HepG2 (cell line): Measurements from ENCODE around the gene CFAP61. TPM values are rescaled to one million over a fixed set of nuclear protein-coding genes. Genes with fewer than 3 reads are reported as not detected.

Experiments used
- DDIT3 ChIP-seq: sonication (generic); formaldehyde crosslinking; IDR thresholded peaks from 2 replicates; pipeline ENCODE4 v1.4.0; 2020; ENCODE audit warnings: mild to moderate bottlenecking, missing genetic modification reagents
- FOXP1 ChIP-seq, 2 experiments: fragments of 450-650 bp in 1 of 2; IDR thresholded peaks; 2 replicates each; pipeline ENCODE4 v1.6.1; 2017 to 2018; ENCODE audit warnings: antibody characterized with exemption in 1 of 2
- HHEX ChIP-seq: IDR thresholded peaks from 2 replicates; pipeline ENCODE4 v1.6.1; 2016; ENCODE audit warnings: control low read depth
- KLF15 ChIP-seq: sonication (generic); formaldehyde crosslinking; IDR thresholded peaks from 2 replicates; pipeline ENCODE4 v1.8.1; 2023; ENCODE audit warnings: borderline replicate concordance, mild to moderate bottlenecking, inconsistent platforms, missing genetic modification reagents, mixed read lengths
- MTA1 ChIP-seq: sonication (generic); formaldehyde crosslinking; IDR thresholded peaks from 2 replicates; pipeline ENCODE4 v1.4.0; 2020; ENCODE audit warnings: missing genetic modification reagents, mild to moderate bottlenecking, borderline replicate concordance
- RNF219 ChIP-seq: sonication (generic); formaldehyde crosslinking; IDR thresholded peaks from 2 replicates; pipeline ENCODE4 v1.5.0; 2020; ENCODE audit warnings: mild to moderate bottlenecking, missing genetic modification reagents
- THRA ChIP-seq: sonication (generic); formaldehyde crosslinking; IDR thresholded peaks from 2 replicates; pipeline ENCODE4 v1.4.0; 2020; ENCODE audit warnings: missing genetic modification reagents, borderline replicate concordance
- ZBTB14 ChIP-seq: sonication (generic); formaldehyde crosslinking; IDR thresholded peaks from 2 replicates; pipeline ENCODE4 v1.4.0; 2020; ENCODE audit warnings: missing genetic modification reagents
- ZBTB39 ChIP-seq: sonication (generic); formaldehyde crosslinking; IDR thresholded peaks from 2 replicates; pipeline ENCODE4 v1.5.0; 2020; ENCODE audit warnings: missing genetic modification reagents
- ZBTB8A ChIP-seq: sonication (generic); formaldehyde crosslinking; IDR thresholded peaks from 2 replicates; pipeline ENCODE4 v1.4.0; 2020; ENCODE audit warnings: mild to moderate bottlenecking, low read depth, missing genetic modification reagents, borderline replicate concordance
- ZNF317 ChIP-seq: sonication (generic); formaldehyde crosslinking; IDR thresholded peaks from 2 replicates; pipeline ENCODE4 v1.5.0; 2020; ENCODE audit warnings: mild to moderate bottlenecking, missing genetic modification reagents
- ZNF329 ChIP-seq: sonication (generic); formaldehyde crosslinking; IDR thresholded peaks from 2 replicates; pipeline ENCODE4 v1.9.0; 2021; ENCODE audit warnings: low read depth, mild to moderate bottlenecking, missing genetic modification reagents
- ZNF687 ChIP-seq: sonication (generic); formaldehyde crosslinking; IDR thresholded peaks from 2 replicates; pipeline ENCODE4 v1.5.1; 2020; ENCODE audit warnings: mild to moderate bottlenecking, missing genetic modification reagents, moderate library complexity
- ZNF816 ChIP-seq: sonication (generic); formaldehyde crosslinking; IDR thresholded peaks from 2 replicates; pipeline ENCODE4 v1.8.0; 2022; ENCODE audit warnings: missing genetic modification reagents, mild to moderate bottlenecking, borderline replicate concordance
- ZZZ3 ChIP-seq: sonication (generic); formaldehyde crosslinking; IDR thresholded peaks from 2 replicates; pipeline ENCODE4 v1.4.0; 2020; ENCODE audit warnings: missing genetic modification reagents, mild to moderate bottlenecking, borderline replicate concordance
- polyA plus RNA-seq, 8 experiments: library from polyadenylated mRNA; depleted of rRNA in 3 of 8; stranded (reverse) in 7 of 8; unstranded in 1 of 8; fragments of >200 nt; fragmentation: Illumina TruSeq in 4 of 8; extraction: Trizol in 4 of 8; gene quantifications; 2 replicates each; pipeline versions ENCODE4 v1.2.1 to v1.2.3, GENCODE V29; 2011 to 2016; ENCODE audit warnings: low read depth in 4 of 8, missing spikeins in 1 of 8, mixed read lengths in 1 of 8; ENCODE audit not compliant: insufficient read depth in 1 of 8
- total RNA-seq, 5 experiments: library from RNA; depleted of rRNA; stranded (reverse); fragments of >200 nt; fragmentation: Illumina TruSeq; extraction: Trizol; gene quantifications; 2 replicates each; pipeline ENCODE4 v1.2.3, GENCODE V29; 2016; ENCODE audit warnings: low read depth in 1 of 5

The CFAP61 gene
- total and polyA plus RNA-seq, 2 of the 13 experiments (the other 11 are each of a cell fraction or from before 2014, with no cell fraction given) = 0.27 TPM; not detected in 1

- TF ChIP-seq ZBTB14 (CRISPR knock-in tag) (peak; percentile 39; the same call in 1 of the 2 replicates), RNF219 (CRISPR knock-in tag) (peak; percentile 94; the same call in 1 of the 2 replicates), ZZZ3 (CRISPR knock-in tag) (peak; percentile 96), ZNF816 (CRISPR knock-in tag) (peak; percentile 89; the same call in 1 of the 2 replicates), ZNF317 (peak; percentile 89), ZNF329 (peak; percentile 88), DDIT3 (CRISPR knock-in tag) (no peak), FOXP1 (IDR thresholded peaks at IDR 0.05) (no peak), FOXP1 (CRISPR knock-in tag; IDR thresholded peaks at IDR 0.05) (no peak), HHEX (CRISPR knock-in tag) (no peak), KLF15 (CRISPR knock-in tag) (no peak; the same call in 1 of the 2 replicates), ZNF687 (CRISPR knock-in tag) (peak; percentile 100), ZBTB8A (peak; percentile 84; the same call in 1 of the 2 replicates), THRA (peak; percentile 82), ZBTB39 (no peak; the same call in 1 of the 2 replicates), MTA1 (CRISPR knock-in tag) (peak; percentile 70; the same call in 1 of the 2 replicates)
Measured at GRCh38 chr20:20017001-20017843, 35.1 kb upstream of the CFAP61 start, which contains the start of gene NAA20 (continued).
